Suprapubic skin (tissue), 4 donors: Measurements from ENCODE around the gene ZC3H8. TPM values are rescaled to one million over a fixed set of nuclear protein-coding genes. Genes with fewer than 3 reads are reported as not detected.

Source experiments
- DNase-seq, 2 donors: peaks; one replicate each; pipeline ENCODE4 v3.0.0-alpha.2; 2019; ENCODE audit warnings: low spot score in 2 of 2
- H3K27ac ChIP-seq: fragments of 200-600 bp; sonication (generic); one replicate; pipeline ENCODE4 v1.5.1; 2019
- H3K27me3 ChIP-seq: fragments of 200-600 bp; sonication (generic); one replicate; pipeline ENCODE4 v1.5.1; 2019
- H3K36me3 ChIP-seq: fragments of 200-600 bp; sonication (generic); one replicate; pipeline ENCODE4 v1.5.1; 2019
- H3K4me1 ChIP-seq: fragments of 200-600 bp; sonication (generic); one replicate; pipeline ENCODE4 v1.5.1; 2019
- H3K4me3 ChIP-seq: fragments of 200-600 bp; sonication (generic); one replicate; pipeline ENCODE4 v1.5.1; 2019; ENCODE audit warnings: mild to moderate bottlenecking
- H3K9me3 ChIP-seq: fragments of 200-600 bp; sonication (generic); one replicate; pipeline ENCODE4 v1.5.1; 2019
- EP300 ChIP-seq: sonication (generic); formaldehyde crosslinking; IDR thresholded peaks from one replicate; pipeline ENCODE4 v1.6.1; 2017; ENCODE audit warnings: antibody characterized with exemption
- POLR2A ChIP-seq, 2 donors: fragments of 450-650 bp; IDR thresholded peaks; one replicate each; pipeline ENCODE4 v1.6.1; 2017; ENCODE audit warnings: antibody characterized with exemption in 2 of 2, mild to moderate bottlenecking in 2 of 2, moderate library complexity in 2 of 2
- POLR2AphosphoS5 ChIP-seq, 3 donors: sonication (generic); formaldehyde crosslinking; IDR thresholded peaks; one replicate each; pipeline ENCODE4 v1.6.1; 2017; ENCODE audit warnings: antibody characterized with exemption in 3 of 3
- WGBS: methylation state at CpG from one replicate; pipeline ENCODE4 v1.1.5; 2018; 5-methylcytosine and 5-hydroxymethylcytosine counted together
- total RNA-seq, 4 donors: library from RNA; depleted of rRNA; stranded (reverse); fragments of >200 nt; gene quantifications; one replicate each; pipeline ENCODE4 v1.1.0, GENCODE V29; 2016
- TF ChIP-seq, protein P1 (sequence below), 2 donors: fragments of 200-600 bp in 1 of 2; fragments of 450-650 bp in 1 of 2; sonication (generic) in 1 of 2; IDR thresholded peaks; one replicate each; pipeline ENCODE4 v1.5.1; 2016 to 2019; ENCODE audit warnings: antibody characterized with exemption in 2 of 2, mild to moderate bottlenecking in 1 of 2, moderate library complexity in 1 of 2

The ZC3H8 gene
- total RNA-seq, 4 donors from 2014 or later = 10.1 to 65.9 (median 35.2) TPM

DNA sequence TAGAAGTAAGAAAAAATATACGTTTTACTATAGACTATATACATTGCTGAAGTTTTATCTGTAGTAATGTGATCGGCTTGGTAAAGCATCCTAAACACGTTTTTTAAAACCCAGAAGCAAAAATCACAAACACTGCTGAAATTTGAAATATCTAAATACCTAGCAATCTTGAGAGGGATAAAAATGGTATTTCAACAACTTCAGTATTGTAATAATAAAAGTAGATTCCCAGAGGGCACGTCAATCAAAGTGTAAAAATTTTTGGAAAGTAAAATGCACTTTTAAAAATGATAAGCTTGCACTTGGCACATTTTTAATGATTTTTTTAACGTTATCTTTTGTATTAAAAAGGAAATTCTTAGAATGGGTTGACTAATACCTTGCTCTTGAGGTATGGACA is 22.1 kb upstream of the ZC3H8 start:
- Histone ChIP-seq H3K27ac (no peak overlapping the region), H3K9me3 (no peaks in the 10 kb centered on the region), H3K27me3 (no peaks in the 10 kb centered on the region), H3K4me3 (peak overlapping the region; percentile 100), H3K4me1 (peaks cover 21% of the 10 kb centered on the region), H3K36me3 (no peaks in the 10 kb centered on the region)
- no peak for TF ChIP-seq POLR2A (IDR thresholded peaks at IDR 0.05)
- TF ChIP-seq, protein P1, sequence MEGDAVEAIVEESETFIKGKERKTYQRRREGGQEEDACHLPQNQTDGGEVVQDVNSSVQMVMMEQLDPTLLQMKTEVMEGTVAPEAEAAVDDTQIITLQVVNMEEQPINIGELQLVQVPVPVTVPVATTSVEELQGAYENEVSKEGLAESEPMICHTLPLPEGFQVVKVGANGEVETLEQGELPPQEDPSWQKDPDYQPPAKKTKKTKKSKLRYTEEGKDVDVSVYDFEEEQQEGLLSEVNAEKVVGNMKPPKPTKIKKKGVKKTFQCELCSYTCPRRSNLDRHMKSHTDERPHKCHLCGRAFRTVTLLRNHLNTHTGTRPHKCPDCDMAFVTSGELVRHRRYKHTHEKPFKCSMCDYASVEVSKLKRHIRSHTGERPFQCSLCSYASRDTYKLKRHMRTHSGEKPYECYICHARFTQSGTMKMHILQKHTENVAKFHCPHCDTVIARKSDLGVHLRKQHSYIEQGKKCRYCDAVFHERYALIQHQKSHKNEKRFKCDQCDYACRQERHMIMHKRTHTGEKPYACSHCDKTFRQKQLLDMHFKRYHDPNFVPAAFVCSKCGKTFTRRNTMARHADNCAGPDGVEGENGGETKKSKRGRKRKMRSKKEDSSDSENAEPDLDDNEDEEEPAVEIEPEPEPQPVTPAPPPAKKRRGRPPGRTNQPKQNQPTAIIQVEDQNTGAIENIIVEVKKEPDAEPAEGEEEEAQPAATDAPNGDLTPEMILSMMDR (IDR thresholded peaks at IDR 0.05) = no peak
- no peak for TF ChIP-seq EP300
- no peak for TF ChIP-seq POLR2AphosphoS5 (IDR thresholded peaks at IDR 0.05)
- no peak for DNase-seq
- WGBS = 49% methylated on average over 5 of the region's 5 CpGs

DNA sequence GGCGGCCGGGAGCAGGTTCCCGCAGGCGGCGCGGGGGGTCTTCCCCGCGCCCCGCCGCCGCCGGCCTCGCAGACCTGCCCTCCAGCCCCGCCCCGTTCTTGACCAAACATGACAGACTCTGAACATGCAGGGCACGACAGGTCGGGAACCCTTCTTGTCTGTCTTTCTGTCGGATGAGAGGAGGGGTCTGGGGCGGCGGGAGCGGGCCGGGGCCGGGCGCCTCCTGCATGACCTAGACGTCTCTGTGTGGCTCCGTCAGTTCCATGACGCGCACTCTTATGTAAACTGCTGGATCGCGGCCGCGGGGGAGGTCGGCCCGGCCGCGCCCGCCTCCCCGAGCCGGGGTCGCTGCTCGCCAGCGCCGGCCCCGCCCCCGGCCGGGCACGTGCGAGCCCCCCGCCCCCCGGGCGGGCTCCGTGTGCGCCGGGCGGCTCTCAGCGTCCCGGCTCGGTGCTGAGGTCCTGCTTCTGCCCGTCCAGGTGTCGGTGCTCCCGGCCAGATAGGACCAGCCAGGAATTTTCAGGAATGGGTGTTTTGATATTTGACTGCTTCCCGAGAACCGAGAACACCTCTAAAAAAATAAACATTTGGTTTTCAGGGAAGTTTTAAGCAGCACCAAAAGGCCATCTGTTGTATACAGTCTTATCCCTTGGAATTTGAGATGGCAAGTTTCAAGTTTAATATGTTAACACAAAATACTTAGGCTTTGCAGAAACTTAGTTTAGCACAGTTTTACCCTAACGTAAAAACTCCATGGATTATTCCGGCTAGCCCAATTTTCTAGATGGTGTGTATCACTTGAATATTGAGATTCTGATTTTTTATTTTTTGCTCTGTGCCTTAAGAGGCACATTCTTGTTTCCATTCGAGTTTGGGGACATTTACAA is 21.3 kb upstream of the ZC3H8 start:
- DNase-seq = peak; percentile 93 to 94
- peak overlapping the region; percentile 100 for H3K27ac ChIP-seq
- TF ChIP-seq POLR2AphosphoS5 (IDR thresholded peaks at IDR 0.05) (peak in 1 of 3 donors; percentile 63), EP300 (no peak), POLR2A (IDR thresholded peaks at IDR 0.05) (peak; percentile 10 to 90)
- TF ChIP-seq, protein P1 (IDR thresholded peaks at IDR 0.05) = no peak
- H3K27me3 ChIP-seq = no peaks in the 10 kb centered on the region
- peaks cover 21% of the 10 kb centered on the region for H3K4me1 ChIP-seq
- 2% methylated on average over 7 of the region's 66 CpGs for WGBS
- H3K36me3 ChIP-seq = no peaks in the 10 kb centered on the region
- peak overlapping the region; percentile 100 for H3K4me3 ChIP-seq
- H3K9me3 ChIP-seq = no peaks in the 10 kb centered on the region

DNA sequence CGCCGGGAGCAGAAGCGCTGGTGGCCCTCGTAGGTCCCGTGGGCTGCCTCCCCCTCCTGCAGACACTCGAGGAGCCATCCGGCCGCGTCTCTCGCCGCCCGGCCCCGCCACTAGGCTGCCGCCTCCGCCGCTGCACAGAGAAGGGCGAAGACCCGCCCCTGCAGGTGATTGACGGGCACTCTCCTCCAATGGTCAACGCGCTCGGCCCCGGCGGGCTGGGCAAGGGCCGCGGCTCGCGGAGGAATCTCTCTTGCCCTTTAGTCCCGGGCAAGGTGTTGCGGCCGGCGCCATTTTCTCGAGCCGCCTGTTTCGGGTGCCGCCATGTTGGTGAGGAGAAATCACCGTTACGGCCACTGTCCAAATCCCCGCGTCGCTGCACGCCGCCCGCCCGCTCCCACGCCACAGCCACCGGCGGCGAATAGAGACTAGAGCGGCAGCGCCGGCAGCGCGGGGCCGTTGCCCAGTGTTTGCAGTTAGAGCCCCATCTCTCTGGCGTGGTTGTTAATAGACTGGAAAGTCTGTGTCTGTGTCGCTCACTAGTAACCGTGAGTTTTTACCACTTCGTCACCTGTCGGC is 20.6 kb upstream of the ZC3H8 start, which contains the start of gene ZC3H6:
Gene ZC3H6, plus strand, starts transcription at position 287 of the 576 bp plus-strand sequence. CDS start 398 bp downstream, outside the sequence.
- Histone ChIP-seq H3K4me3 (peak within 1 kb of the TSS; percentile 100), H3K9me3 (no peaks in the 10 kb centered on the region), H3K27ac (peak within 1 kb of the TSS; percentile 100), H3K27me3 (no peaks in the 10 kb centered on the region), H3K4me1 (peaks cover 18% of the 10 kb centered on the region), H3K36me3 (no peaks in the 10 kb centered on the region)
- peak; percentile 99 for DNase-seq
- WGBS = under 1% methylated on average over 53 of the region's 60 CpGs
- TF ChIP-seq POLR2A (IDR thresholded peaks at IDR 0.05) (peak; percentile 34 to 94), EP300 (no peak), POLR2AphosphoS5 (IDR thresholded peaks at IDR 0.05) (peak; percentile 33 to 98 (median 97))
- TF ChIP-seq, protein P1 (IDR thresholded peaks at IDR 0.05) = peak in 1 of 2 donors; percentile 11

DNA sequence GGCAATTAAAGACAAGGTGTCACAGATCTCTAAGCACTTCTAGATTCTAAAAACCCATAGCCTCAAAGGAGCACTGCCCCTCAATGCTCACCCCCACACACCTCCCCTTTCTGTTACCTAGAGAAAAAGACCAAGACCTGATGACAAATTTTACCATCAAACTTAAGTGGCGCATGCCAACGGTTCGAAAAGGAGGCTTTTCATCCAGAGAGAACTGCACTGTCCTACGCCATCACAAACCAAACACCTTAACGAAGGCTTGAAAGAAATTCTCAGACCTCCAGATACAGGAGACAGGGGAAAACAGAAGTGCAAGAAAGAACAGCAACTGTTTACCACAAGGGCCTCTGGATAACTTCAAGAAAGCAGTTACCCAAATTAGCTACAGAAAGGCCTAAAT is 18.5 kb upstream of the ZC3H8 start:
- Histone ChIP-seq H3K9me3 (no peaks in the 10 kb centered on the region), H3K4me1 (peaks cover 14% of the 10 kb centered on the region), H3K27ac (no peak overlapping the region), H3K4me3 (no peak overlapping the region), H3K27me3 (no peaks in the 10 kb centered on the region), H3K36me3 (no peaks in the 10 kb centered on the region)
- no peak for TF ChIP-seq EP300
- no peak for TF ChIP-seq POLR2AphosphoS5 (IDR thresholded peaks at IDR 0.05)
- no peak for TF ChIP-seq POLR2A (IDR thresholded peaks at IDR 0.05)
- TF ChIP-seq, protein P1 (IDR thresholded peaks at IDR 0.05) = no peak
- no peak for DNase-seq
- 96% methylated on average over 5 of the region's 5 CpGs for WGBS

DNA sequence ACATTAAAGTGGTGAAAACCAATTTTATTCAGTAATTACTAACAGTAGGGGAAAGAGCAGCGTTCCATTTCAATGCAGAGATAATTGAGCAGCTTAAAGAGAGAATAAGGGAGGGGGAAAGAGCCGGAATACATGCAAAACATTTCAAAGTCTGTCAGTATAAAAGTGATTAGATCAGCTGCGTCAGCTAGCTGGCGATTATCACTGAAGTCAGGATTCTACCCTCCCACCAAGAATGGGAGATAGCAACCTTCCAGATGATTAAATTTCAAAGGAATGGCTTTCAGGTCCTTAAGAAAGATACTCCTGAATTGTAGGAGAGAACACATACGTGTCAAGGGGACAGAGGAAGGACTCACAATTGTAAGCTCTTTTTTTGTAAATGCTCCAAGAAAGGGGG is 17.8 kb upstream of the ZC3H8 start:
- no peaks in the 10 kb centered on the region for H3K9me3 ChIP-seq
- TF ChIP-seq EP300 (no peak), POLR2A (IDR thresholded peaks at IDR 0.05) (no peak), POLR2AphosphoS5 (IDR thresholded peaks at IDR 0.05) (no peak)
- TF ChIP-seq, protein P1 (IDR thresholded peaks at IDR 0.05) = no peak
- DNase-seq = no peak
- no peaks in the 10 kb centered on the region for H3K27me3 ChIP-seq
- H3K36me3 ChIP-seq = no peaks in the 10 kb centered on the region
- H3K27ac ChIP-seq = no peak overlapping the region
- H3K4me3 ChIP-seq = no peak overlapping the region
- peaks cover 14% of the 10 kb centered on the region for H3K4me1 ChIP-seq
- 74% methylated on average over 5 of the region's 5 CpGs for WGBS
